ENCODE results near the gene HEXIM1. TPM values are rescaled to one million over a fixed set of nuclear protein-coding genes. Genes with fewer than 3 reads are reported as not detected.

HEXIM1 gene
- total and polyA plus RNA-seq, 8 donors, result 6.8 to 17.2 (median 12.0) TPM

DNA sequence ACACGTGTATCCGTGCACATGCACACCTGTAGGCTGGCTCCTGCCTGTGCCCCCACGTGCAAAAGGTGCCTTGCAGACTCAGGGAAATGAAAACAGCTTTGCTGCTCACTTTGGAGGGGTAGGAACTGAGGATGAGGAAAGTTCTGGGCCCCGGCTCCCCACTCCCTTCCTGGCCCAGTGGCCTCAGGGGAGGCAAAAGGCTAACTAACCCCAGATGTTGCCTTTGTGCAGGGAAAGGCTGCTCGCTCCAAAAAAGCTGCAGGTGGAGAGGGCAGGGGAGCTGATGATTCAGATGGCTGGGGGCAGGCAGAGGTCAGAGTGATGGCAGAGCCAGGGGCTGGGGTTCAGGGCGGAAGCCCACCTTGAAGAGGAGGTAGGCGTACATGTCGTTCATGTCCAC, 28.3 kb upstream of the HEXIM1 start:
- FAIRE-seq (no peak), ATAC-seq (no peak), DNase-seq (no peak)
- TF ChIP-seq, protein P1, sequence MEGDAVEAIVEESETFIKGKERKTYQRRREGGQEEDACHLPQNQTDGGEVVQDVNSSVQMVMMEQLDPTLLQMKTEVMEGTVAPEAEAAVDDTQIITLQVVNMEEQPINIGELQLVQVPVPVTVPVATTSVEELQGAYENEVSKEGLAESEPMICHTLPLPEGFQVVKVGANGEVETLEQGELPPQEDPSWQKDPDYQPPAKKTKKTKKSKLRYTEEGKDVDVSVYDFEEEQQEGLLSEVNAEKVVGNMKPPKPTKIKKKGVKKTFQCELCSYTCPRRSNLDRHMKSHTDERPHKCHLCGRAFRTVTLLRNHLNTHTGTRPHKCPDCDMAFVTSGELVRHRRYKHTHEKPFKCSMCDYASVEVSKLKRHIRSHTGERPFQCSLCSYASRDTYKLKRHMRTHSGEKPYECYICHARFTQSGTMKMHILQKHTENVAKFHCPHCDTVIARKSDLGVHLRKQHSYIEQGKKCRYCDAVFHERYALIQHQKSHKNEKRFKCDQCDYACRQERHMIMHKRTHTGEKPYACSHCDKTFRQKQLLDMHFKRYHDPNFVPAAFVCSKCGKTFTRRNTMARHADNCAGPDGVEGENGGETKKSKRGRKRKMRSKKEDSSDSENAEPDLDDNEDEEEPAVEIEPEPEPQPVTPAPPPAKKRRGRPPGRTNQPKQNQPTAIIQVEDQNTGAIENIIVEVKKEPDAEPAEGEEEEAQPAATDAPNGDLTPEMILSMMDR (IDR thresholded peaks at IDR 0.05), result no peak
- H3K36me3 ChIP-seq, result no peaks in the 10 kb centered on the region
- 84 to 90% methylated on average over 8 of the region's 8 CpGs for WGBS, 2 donors
- no peak overlapping the region for H3K4me3 ChIP-seq
- H3K9me3 ChIP-seq, result no peaks in the 10 kb centered on the region
- H3K27me3 ChIP-seq, result no peaks in the 10 kb centered on the region
- no peaks in the 10 kb centered on the region for H3K4me1 ChIP-seq
- intact Hi-C loops (cut with DNase I), result loop anchor here in 1 of 3 donors (10.0 kb wide), 2 partner anchors 195 to 345 kb away; no protein-coding TSS in a partner anchor
- no peak overlapping the region for H3K27ac ChIP-seq

DNA sequence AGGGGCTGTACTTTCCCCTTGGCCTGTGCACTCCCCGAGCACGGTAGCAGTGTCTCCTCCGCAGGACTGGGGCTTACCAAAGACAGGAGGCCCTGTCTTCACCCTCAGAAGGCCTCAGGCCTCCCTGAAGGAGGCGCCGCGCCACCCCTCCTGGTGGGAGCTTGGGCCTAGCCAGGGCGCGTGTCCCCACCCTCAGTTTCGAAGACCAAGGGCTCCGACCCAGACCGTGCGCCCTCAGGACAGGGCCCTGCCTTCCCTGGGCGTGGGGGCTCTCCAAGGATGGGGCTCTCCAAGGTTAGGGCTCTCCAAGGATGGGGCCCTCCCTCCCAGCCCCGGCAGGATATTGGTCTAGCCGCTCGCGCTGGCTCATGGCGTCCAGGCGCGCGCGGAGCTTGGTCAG, 27.7 kb upstream of the HEXIM1 start:
- FAIRE-seq, result no peak
- WGBS, 2 donors, result 85 to 89% methylated on average over 20 to 22 of the region's 22 CpGs
- DNase-seq, result no peak

DNA sequence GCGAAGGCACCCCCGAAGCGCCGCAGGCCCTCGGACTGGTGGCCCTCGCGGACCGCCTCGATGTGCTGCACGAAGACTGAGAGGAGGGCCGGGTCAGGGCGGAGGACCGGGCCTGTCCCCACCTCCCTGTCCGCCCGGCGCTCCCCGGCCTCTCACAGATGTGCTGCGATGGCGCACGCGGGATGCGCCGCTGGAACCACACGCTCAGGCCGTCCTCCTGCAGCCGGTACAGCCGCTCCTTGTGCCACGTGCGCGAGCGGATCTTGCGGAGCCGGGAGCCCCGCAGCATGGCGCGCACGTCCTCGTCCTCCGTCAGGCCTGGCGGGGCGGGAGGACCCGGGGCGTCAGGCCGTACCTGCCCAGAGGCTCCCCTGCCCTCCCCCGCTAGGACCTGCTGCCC, 27.2 kb upstream of the HEXIM1 start:
- no peak for DNase-seq
- Histone ChIP-seq H3K9me3 (no peaks in the 10 kb centered on the region), H3K36me3 (no peaks in the 10 kb centered on the region), H3K27me3 (no peaks in the 10 kb centered on the region), H3K27ac (no peak overlapping the region), H3K4me3 (no peak overlapping the region), H3K4me1 (no peaks in the 10 kb centered on the region)
- intact Hi-C loops (cut with DNase I), result no loop called here
- no peak for FAIRE-seq
- ATAC-seq, result no peak
- WGBS, 2 donors, result 82 to 86% methylated on average over 37 to 45 of the region's 45 CpGs
- TF ChIP-seq, protein P1 (IDR thresholded peaks at IDR 0.05), result no peak

More for the DNA sequence above, 27.7 kb upstream of the HEXIM1 start:
- Histone ChIP-seq H3K36me3 (no peaks in the 10 kb centered on the region), H3K4me3 (no peak overlapping the region), H3K4me1 (no peaks in the 10 kb centered on the region), H3K27ac (no peak overlapping the region), H3K9me3 (no peaks in the 10 kb centered on the region), H3K27me3 (no peaks in the 10 kb centered on the region)
- no peak for ATAC-seq
- intact Hi-C loops (cut with DNase I), result no loop called here
- TF ChIP-seq, protein P1 (IDR thresholded peaks at IDR 0.05), result no peak

DNA sequence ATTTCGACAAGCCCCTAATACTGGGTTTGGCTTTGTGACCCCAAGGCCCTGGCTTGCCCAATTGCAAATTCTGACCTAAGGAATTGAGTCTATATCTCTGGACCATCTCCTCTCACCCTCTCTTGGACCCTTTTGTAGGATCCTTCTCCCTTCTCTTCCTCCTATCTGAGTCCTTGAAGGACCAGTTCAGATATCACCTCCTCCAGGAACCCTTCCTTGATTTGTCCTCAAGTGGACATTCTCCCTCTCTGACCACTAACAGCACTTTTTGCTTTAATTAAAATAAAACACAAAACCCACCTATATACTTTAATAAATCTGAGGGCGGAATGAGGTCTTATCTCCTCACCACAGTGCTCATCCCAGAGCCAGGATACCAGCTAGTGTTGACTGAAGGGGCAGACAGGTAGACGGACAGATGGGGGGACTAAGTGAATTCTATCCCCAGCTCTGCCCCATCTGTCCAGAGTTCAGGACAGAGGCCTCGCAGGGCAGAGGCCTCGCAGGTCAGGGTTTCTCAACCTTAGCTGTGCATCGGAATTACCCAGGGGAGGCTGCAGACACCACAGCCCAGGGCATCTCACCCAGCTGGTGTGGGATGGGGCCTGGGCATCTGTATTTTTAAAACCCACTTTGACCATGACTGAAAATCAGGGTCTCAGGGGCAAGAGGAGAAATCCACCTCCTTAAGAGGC, 25.1 kb upstream of the HEXIM1 start:
- intact Hi-C loops (cut with DNase I), result no loop called here
- Histone ChIP-seq H3K27ac (no peak overlapping the region), H3K4me1 (peaks cover 0 to 5% (median 0%) of the 10 kb centered on the region in 3 donors), H3K9me3 (no peaks in the 10 kb centered on the region), H3K36me3 (no peaks in the 10 kb centered on the region), H3K27me3 (no peaks in the 10 kb centered on the region), H3K4me3 (no peak overlapping the region)
- DNase-seq (no peak), FAIRE-seq (no peak), ATAC-seq (no peak)
- WGBS, 2 donors, result 82 to 87% methylated on average over 6 of the region's 6 CpGs
- TF ChIP-seq, protein P1 (IDR thresholded peaks at IDR 0.05), result no peak
